ENCODE measurements around the gene AKR1C4.

GRCh38 chr10:5266804-5267203 lies 70.2 kb downstream of the AKR1C4 start:
- TF ChIP-seq CTCF (conservative IDR thresholded peaks at IDR 0.05; ENCODE audit: low read length): no peak
- TF ChIP-seq EZH2phosphoT487 (IDR thresholded peaks at IDR 0.05; ENCODE audit: borderline replicate concordance): no peak
